K562 (cell line): ENCODE measurements around the gene MAP3K14. TPM values are rescaled to one million over a fixed set of nuclear protein-coding genes. Genes with fewer than 3 reads are reported as not detected.

Experiments used
- ATAC-seq: fragments of 200-7000 bp; cut with Tn5 transposase; 3 replicates; pipeline ENCODE4 v1.9.1; 2020; ENCODE audit warnings: moderate library complexity
- BruUV-seq: library from RNA; stranded (reverse); fragments of 400-500 nt; replicated peaks from 2 replicates; lab custom pipeline; 2021; lab: Mats Ljungman, UMichigan
- CTCF ChIA-PET: fragments of 300-600 bp; formaldehyde crosslinking; extraction: SDS; loops from one replicate; lab custom pipeline; 2021; ENCODE audit warnings: low intra/inter-chr PET ratio; lab: Yijun Ruan, JAX
- POLR2A ChIA-PET: fragments of 300-600, 350-650 bp; sonication (Branson Sonifier 250); formaldehyde crosslinking; extraction: SDS; loops from one replicate; lab custom pipeline; 2021; ENCODE audit warnings: antibody characterized with exemption, inconsistent platforms; lab: Yijun Ruan, JAX
- DNase-seq, 4 experiments: peaks; one replicate each; pipeline versions ENCODE4 v3.0.0 to v3.0.0-alpha.2; 2011 to 2018; ENCODE audit warnings: low spot score in 3 of 4, mixed read lengths in 3 of 4; ENCODE audit errors: extremely low read depth in 1 of 4
- FAIRE-seq: peaks from 2 replicates; lab custom pipeline; 2011; peaks lifted over from hg19 to GRCh38; lab: Jason Lieb, UNC
- H2AFZ ChIP-seq: 2 replicates; pipeline ENCODE4 v1.6.0; 2011; ENCODE audit warnings: low read depth, low read length, control low read depth, inconsistent platforms
- H3K27ac ChIP-seq: fragments of 200-600 bp; 3 replicates; pipeline ENCODE4 v1.8.0; 2011; ENCODE audit warnings: low read depth, mild to moderate bottlenecking, control low read depth, inconsistent platforms, low read length, moderate library complexity, mixed read lengths; ENCODE audit errors: extremely low read depth
- H3K27me3 ChIP-seq, 2 experiments: fragments of 300-600 bp in 1 of 2; 2 replicates in 1 of 2; 3 replicates in 1 of 2; pipeline versions ENCODE4 v1.6.0 to v1.8.0; 2011; ENCODE audit warnings: inconsistent platforms in 2 of 2, low read length in 2 of 2, mild to moderate bottlenecking in 1 of 2, mixed read lengths in 1 of 2, moderate library complexity in 1 of 2; ENCODE audit not compliant: control insufficient read depth in 2 of 2, insufficient read depth in 2 of 2
- H3K36me3 ChIP-seq: fragments of 300-600 bp; 3 replicates; pipeline ENCODE4 v1.8.0; 2011; ENCODE audit warnings: mild to moderate bottlenecking, low read length, inconsistent platforms; ENCODE audit not compliant: control insufficient read depth, insufficient read depth
- H3K4me1 ChIP-seq, 2 experiments: fragments of 200-600 bp in 1 of 2; replicated peaks in 1 of 2; 2 replicates in 1 of 2; 3 replicates in 1 of 2; pipeline versions ENCODE4 v1.5.1 to v1.8.0; 2011; ENCODE audit warnings: inconsistent platforms in 2 of 2, low read length in 2 of 2, mild to moderate bottlenecking in 1 of 2, mixed read lengths in 1 of 2, moderate library complexity in 1 of 2; ENCODE audit not compliant: control insufficient read depth in 2 of 2, insufficient read depth in 2 of 2
- H3K4me2 ChIP-seq: 2 replicates; pipeline ENCODE4 v1.6.1; 2011; ENCODE audit warnings: low read length, control low read depth, inconsistent platforms, mixed read lengths; ENCODE audit not compliant: insufficient read depth
- H3K4me3 ChIP-seq: fragments of 200-600 bp; sonication (generic), shearing (Covaris generic); 2 replicates; pipeline ENCODE4 v1.5.1; 2016; ENCODE audit warnings: control low read depth, inconsistent platforms
- H3K79me2 ChIP-seq: fragments of 200-600 bp; 3 replicates; pipeline ENCODE4 v1.8.0; 2011; ENCODE audit warnings: low read length, inconsistent platforms; ENCODE audit not compliant: control insufficient read depth, insufficient read depth
- H3K9ac ChIP-seq, 2 experiments: 2 replicates each; pipeline versions ENCODE4 v1.6.0 to v1.6.1; 2011; ENCODE audit warnings: low read depth in 2 of 2, low read length in 2 of 2, control low read depth in 1 of 2, inconsistent platforms in 1 of 2, mild to moderate bottlenecking in 1 of 2, mixed read lengths in 1 of 2; ENCODE audit not compliant: insufficient read depth in 1 of 2
- H3K9me1 ChIP-seq: one replicate; pipeline ENCODE4 v1.6.0; 2011; ENCODE audit warnings: inconsistent platforms, mild to moderate bottlenecking, low read length, moderate library complexity; ENCODE audit not compliant: control insufficient read depth, insufficient read depth
- H3K9me3 ChIP-seq: replicated peaks from 2 replicates; pipeline ENCODE4 v1.5.1; 2011; ENCODE audit warnings: low read depth, low read length, inconsistent platforms; ENCODE audit not compliant: control insufficient read depth, insufficient read depth
- H4K20me1 ChIP-seq: replicated peaks from 2 replicates; pipeline ENCODE4 v1.6.1; 2011; ENCODE audit warnings: low read length, inconsistent platforms, mixed read lengths; ENCODE audit not compliant: control insufficient read depth, insufficient read depth
- ARID3A ChIP-seq: IDR thresholded peaks from 2 replicates; pipeline ENCODE4 v1.6.1; 2012; ENCODE audit warnings: low read depth, low read length, improper control_type of control experiment, borderline replicate concordance
- CREB1 ChIP-seq, 2 experiments: sonication (generic) in 1 of 2; formaldehyde crosslinking in 1 of 2; IDR thresholded peaks; 2 replicates each; pipeline versions ENCODE4 v1.6.1 to v1.8.0; 2012 to 2022; ENCODE audit warnings: inconsistent platforms in 1 of 2, mild to moderate bottlenecking in 1 of 2, missing genetic modification reagents in 1 of 2, moderate library complexity in 1 of 2
- CTCFL ChIP-seq: IDR thresholded peaks from 2 replicates; pipeline ENCODE4 v1.6.1; 2011; ENCODE audit warnings: borderline replicate concordance, low read depth, mild to moderate bottlenecking, moderate library complexity, low read length; ENCODE audit not compliant: insufficient read depth, poor library complexity, severe bottlenecking
- JUND ChIP-seq, 2 experiments: IDR thresholded peaks; 2 replicates in 1 of 2; 3 replicates in 1 of 2; pipeline ENCODE4 v1.6.1; 2011; ENCODE audit warnings: borderline replicate concordance in 2 of 2, low read depth in 2 of 2, low read length in 2 of 2, improper control_type of control experiment in 1 of 2, missing biosample characterization in 1 of 2, missing genetic modification characterization in 1 of 2, missing genetic modification reagents in 1 of 2
- PRDM10 ChIP-seq: fragments of 450-650 bp; IDR thresholded peaks from 2 replicates; pipeline ENCODE4 v1.6.1; 2018; ENCODE audit not compliant: partially characterized antibody
- RHOXF2B ChIP-seq: fragments of 250-450 bp; sonication (Bioruptor Pico); conservative IDR thresholded peaks from 2 replicates; pipeline ENCODE4 v1.5.1; 2021
- XRCC3 ChIP-seq: fragments of 450-650 bp; IDR thresholded peaks from 2 replicates; pipeline ENCODE4 v1.6.1; 2017; ENCODE audit warnings: mild to moderate bottlenecking, moderate library complexity
- ZZZ3 ChIP-seq: fragments of 450-650 bp; IDR thresholded peaks from 2 replicates; pipeline ENCODE4 v1.6.1; 2016; ENCODE audit warnings: antibody characterized with exemption, mild to moderate bottlenecking, moderate library complexity
- WGBS: fragments of 100-300 bp; shearing (Covaris generic); methylation state at CpG from one replicate; pipeline ENCODE4 v1.1.6; 2016; ENCODE audit warnings: low coverage, mixed read lengths; ENCODE audit not compliant: insufficient coverage; ENCODE audit errors: missing lambda C conversion rate; 5-methylcytosine and 5-hydroxymethylcytosine counted together
- in situ Hi-C: fragments of 300-500 bp; cut with MboI; formaldehyde crosslinking; loops from 4 replicates; pipeline ENCODE4 v1.15.0; 2018; ENCODE audit warnings: inconsistent platforms, mixed read lengths
- intact Hi-C: fragments of 100-400 bp; cut with micrococcal nuclease; formaldehyde crosslinking; loops from 2 replicates; pipeline ENCODE4 v1.14.2; 2022
- polyA plus RNA-seq, 8 experiments: library from polyadenylated mRNA; depleted of rRNA in 4 of 8; stranded (reverse) in 5 of 8; unstranded in 3 of 8; fragments of >200 nt; fragmentation: Nextera tagmentation in 2 of 8; fragmentation: Illumina TruSeq in 1 of 8; extraction: Ambion mirVana in 2 of 8; extraction: Trizol in 1 of 8; gene quantifications; 2 replicates each; pipeline versions ENCODE4 v1.2.1 to v1.2.3, GENCODE V29; 2011 to 2014; ENCODE audit warnings: inconsistent platforms in 1 of 8, missing spikeins in 1 of 8
- total RNA-seq, 7 experiments: library from RNA; depleted of rRNA in 6 of 7; stranded (reverse); fragments of >200 nt in 6 of 7; fragmentation: Illumina TruSeq in 2 of 7; extraction: Trizol in 2 of 7; gene quantifications; 2 replicates each; pipeline versions ENCODE4 v1.2.1 to v1.2.3, GENCODE V29; 2011 to 2021; ENCODE audit warnings: low replicate concordance in 1 of 7

MAP3K14 gene
- total and polyA plus RNA-seq, 9 of the 15 experiments (the other 6 are each of a cell fraction or from before 2014, with no cell fraction given) = 0.45 to 8.7 (median 3.2) TPM

GRCh38 chr17:45320349-45320930 lies 3.6 kb upstream of the MAP3K14 start (continued):
- no peak for TF ChIP-seq ARID3A

GRCh38 chr17:45319239-45319703 lies 2.5 kb upstream of the MAP3K14 start:
- no peak for ATAC-seq
- intact Hi-C loops (loop anchor here (5.0 kb wide), 1 partner anchor 63 kb away; no protein-coding TSS in a partner anchor), in situ Hi-C loops (no loop called here)
- H4K20me1 ChIP-seq = peaks cover 13% of the 10 kb centered on the region; the same call in 1 of the 2 replicates
- no peaks in the 10 kb centered on the region for H3K27me3 ChIP-seq
- peak overlapping the region; percentile 43 to 53; a peak in 2 of 4 replicates for H3K9ac ChIP-seq
- no peaks in the 10 kb centered on the region for H3K9me1 ChIP-seq
- H3K4me1 ChIP-seq = peaks cover 49 to 68% of the 10 kb centered on the region in 2 experiments
- CTCF ChIA-PET = no interaction called here
- no peak overlapping the region for H3K4me3 ChIP-seq
- H3K36me3 ChIP-seq = no peaks in the 10 kb centered on the region
- peak in 1 of 4 experiments; percentile 59 for DNase-seq
- peak overlapping the region; percentile 33; the same call in 1 of the 2 replicates for H3K4me2 ChIP-seq
- FAIRE-seq = peak; percentile 49
- peaks cover 24% of the 10 kb centered on the region for H3K79me2 ChIP-seq
- POLR2A ChIA-PET = interaction anchor here (0.6 to 1.3 kb wide), 6 partner anchors 10 to 650 kb away, joined by 3 read pairs; no protein-coding TSS in a partner anchor
- no peaks in the 10 kb centered on the region for H3K9me3 ChIP-seq
- peak overlapping the region; percentile 93 for H2AFZ ChIP-seq
- WGBS = 36% methylated on average over 5 of the region's 5 CpGs
- no TSS peak for BruUV-seq
- peak overlapping the region; percentile 56; the same call in 1 of the 3 replicates for H3K27ac ChIP-seq
- TF ChIP-seq RHOXF2B (CRISPR knock-in tag) (no peak), JUND (IDR thresholded peaks at IDR 0.05; ENCODE audit: borderline replicate concordance, low read depth, low read length) (peak; percentile 56; the same call in 1 of the 2 replicates), JUND (tag; IDR thresholded peaks at IDR 0.05; ENCODE audit: borderline replicate concordance, low read depth, low read length) (0 out of 3 replicates have a peak, but pooled peaks have one; percentile 15), XRCC3 (no peak), ZZZ3 (no peak), CREB1 (IDR thresholded peaks at IDR 0.05) (no peak), CREB1 (CRISPR knock-in tag; IDR thresholded peaks at IDR 0.05) (0 out of 2 replicates have a peak, but pooled peaks have one; percentile 29), PRDM10 (peak; percentile 92), CTCFL (no peak)
